Lower lobe of right lung (tissue), 2 donors: Measurements from ENCODE around the gene TOM1. TPM values are rescaled to one million over a fixed set of nuclear protein-coding genes. Genes with fewer than 3 reads are reported as not detected.

ENCODE experiments used
- ATAC-seq, 2 donors: fragments of 200-7000 bp; cut with Tn5 transposase; one replicate each; pipeline ENCODE4 v1.9.1; 2020 to 2022; ENCODE audit warnings: mild to moderate bottlenecking in 2 of 2, moderate library complexity in 2 of 2
- DNase-seq: peaks from one replicate; pipeline ENCODE4 v3.0.0-alpha.2; 2020
- H3K27ac ChIP-seq: fragments of 200-600 bp; one replicate; pipeline ENCODE4 v1.8.0; 2022
- H3K27me3 ChIP-seq: fragments of 200-600 bp; one replicate; pipeline ENCODE4 v1.8.0; 2022; ENCODE audit warnings: low read depth
- H3K36me3 ChIP-seq: fragments of 200-600 bp; one replicate; pipeline ENCODE4 v1.8.0; 2022; ENCODE audit warnings: mild to moderate bottlenecking
- H3K4me1 ChIP-seq: fragments of 200-600 bp; one replicate; pipeline ENCODE4 v1.8.0; 2022
- H3K4me3 ChIP-seq: fragments of 200-600 bp; one replicate; pipeline ENCODE4 v1.8.0; 2022; ENCODE audit warnings: mild to moderate bottlenecking
- H3K9me3 ChIP-seq: fragments of 200-600 bp; one replicate; pipeline ENCODE4 v1.8.0; 2022
- intact Hi-C: fragments of 100-400 bp; cut with DNase I; formaldehyde crosslinking; loops from one replicate; pipeline ENCODE4 v1.11.0; 2022
- total RNA-seq: library from RNA; stranded (reverse); fragmentation: NEBNext Ultra II Directional; extraction: Animal tissue kit (Norgen Biotek cat#: 25700); gene quantifications from one replicate; pipeline ENCODE4 v1.2.1, GENCODE V29; 2021
- TF ChIP-seq, protein P1 (sequence below): fragments of 200-600 bp; IDR thresholded peaks from one replicate; pipeline ENCODE4 v1.8.0; 2022; ENCODE audit warnings: antibody characterized with exemption, mild to moderate bottlenecking
- donor health status: DM: no; HTN: yes; CAD: no; lungs with severe emphysema.

Gene TOM1
- total RNA-seq, 1 donor from 2014 or later, result 70.3 TPM

DNA sequence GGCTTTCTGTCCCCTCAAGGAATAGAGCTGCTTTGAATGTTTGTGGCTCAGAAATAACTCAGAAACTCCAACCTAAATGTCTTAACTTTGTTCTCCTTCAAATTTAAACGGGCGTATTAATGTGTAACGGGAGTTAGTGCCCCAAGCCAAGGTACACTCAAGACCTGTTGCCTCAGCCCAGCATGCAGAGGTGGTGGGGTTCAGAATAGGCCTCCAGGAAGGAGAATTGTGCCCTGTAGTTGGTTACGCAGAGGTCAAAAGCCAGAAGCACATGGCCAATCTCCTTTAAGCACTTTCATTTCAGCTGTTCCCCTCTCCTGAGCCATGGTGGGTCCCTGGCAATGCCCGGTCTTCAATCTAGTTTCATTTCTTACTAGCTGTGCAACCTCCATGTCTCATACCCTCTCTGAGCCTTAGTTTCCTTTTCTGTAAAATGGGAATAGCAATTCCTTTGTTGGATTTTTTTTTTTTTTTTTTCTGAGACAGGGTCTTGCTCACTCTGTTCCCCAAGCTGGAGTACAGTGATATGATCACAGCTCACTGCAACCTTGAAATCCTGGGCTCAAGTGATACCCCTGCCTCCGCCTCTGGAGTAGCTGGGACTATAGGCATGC is 85.4 kb downstream of the TOM1 start:
- TF ChIP-seq, protein P1, sequence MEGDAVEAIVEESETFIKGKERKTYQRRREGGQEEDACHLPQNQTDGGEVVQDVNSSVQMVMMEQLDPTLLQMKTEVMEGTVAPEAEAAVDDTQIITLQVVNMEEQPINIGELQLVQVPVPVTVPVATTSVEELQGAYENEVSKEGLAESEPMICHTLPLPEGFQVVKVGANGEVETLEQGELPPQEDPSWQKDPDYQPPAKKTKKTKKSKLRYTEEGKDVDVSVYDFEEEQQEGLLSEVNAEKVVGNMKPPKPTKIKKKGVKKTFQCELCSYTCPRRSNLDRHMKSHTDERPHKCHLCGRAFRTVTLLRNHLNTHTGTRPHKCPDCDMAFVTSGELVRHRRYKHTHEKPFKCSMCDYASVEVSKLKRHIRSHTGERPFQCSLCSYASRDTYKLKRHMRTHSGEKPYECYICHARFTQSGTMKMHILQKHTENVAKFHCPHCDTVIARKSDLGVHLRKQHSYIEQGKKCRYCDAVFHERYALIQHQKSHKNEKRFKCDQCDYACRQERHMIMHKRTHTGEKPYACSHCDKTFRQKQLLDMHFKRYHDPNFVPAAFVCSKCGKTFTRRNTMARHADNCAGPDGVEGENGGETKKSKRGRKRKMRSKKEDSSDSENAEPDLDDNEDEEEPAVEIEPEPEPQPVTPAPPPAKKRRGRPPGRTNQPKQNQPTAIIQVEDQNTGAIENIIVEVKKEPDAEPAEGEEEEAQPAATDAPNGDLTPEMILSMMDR, result no peak
- Histone ChIP-seq H3K4me3 (peak overlapping the region; percentile 1), H3K36me3 (peaks cover 39% of the 10 kb centered on the region), H3K27me3 (no peaks in the 10 kb centered on the region), H3K27ac (no peak overlapping the region), H3K4me1 (peaks cover 29% of the 10 kb centered on the region), H3K9me3 (no peaks in the 10 kb centered on the region)
- intact Hi-C loops, result no loop called here
- ATAC-seq, result no peak
- DNase-seq, result no peak

- H3K27ac ChIP-seq, result no peak overlapping the region
- H3K9me3 ChIP-seq, result no peaks in the 10 kb centered on the region
- H3K27me3 ChIP-seq, result no peaks in the 10 kb centered on the region
- intact Hi-C loops, result no loop called here
- ATAC-seq, result no peak
- DNase-seq, result no peak
- TF ChIP-seq, protein P1, result no peak
- peaks cover 18% of the 10 kb centered on the region for H3K4me1 ChIP-seq
- no peak overlapping the region for H3K4me3 ChIP-seq
- peaks cover 51% of the 10 kb centered on the region for H3K36me3 ChIP-seq
Observed at GRCh38 chr22:35386670-35387288, 87.1 kb downstream of the TOM1 start.

DNA sequence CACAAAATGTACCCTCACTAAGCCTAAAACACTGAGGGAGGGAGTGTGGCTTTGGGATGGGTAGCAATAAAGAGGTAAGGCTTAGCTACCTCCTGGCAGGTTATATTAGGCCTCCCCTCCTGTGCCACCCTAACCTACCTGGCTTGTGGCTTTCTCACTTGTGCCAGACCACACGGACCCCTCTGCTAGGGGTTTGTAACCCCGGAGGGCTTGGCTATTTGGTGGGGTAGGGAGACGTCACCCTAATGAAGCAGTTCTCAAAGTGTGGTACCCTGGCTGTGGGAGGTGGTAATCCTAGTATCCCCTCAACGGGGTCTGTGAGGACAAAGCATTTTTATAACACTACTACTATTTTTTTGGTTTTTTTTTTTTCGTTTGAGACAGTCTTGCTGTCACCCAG is 91.2 kb downstream of the TOM1 start:
- Histone ChIP-seq H3K27me3 (no peaks in the 10 kb centered on the region), H3K27ac (no peak overlapping the region), H3K4me3 (no peak overlapping the region), H3K36me3 (peaks cover 69% of the 10 kb centered on the region), H3K4me1 (no peaks in the 10 kb centered on the region), H3K9me3 (no peaks in the 10 kb centered on the region)
- TF ChIP-seq, protein P1, result no peak
- no peak for ATAC-seq
- intact Hi-C loops, result no loop called here
- DNase-seq, result no peak

- Histone ChIP-seq H3K4me3 (no peak overlapping the region), H3K36me3 (peaks cover 57% of the 10 kb centered on the region), H3K4me1 (peaks cover 3% of the 10 kb centered on the region), H3K27me3 (no peaks in the 10 kb centered on the region), H3K27ac (no peak overlapping the region), H3K9me3 (no peaks in the 10 kb centered on the region)
- TF ChIP-seq, protein P1, result no peak
- intact Hi-C loops, result no loop called here
- DNase-seq (no peak), ATAC-seq (peak in 1 of 2 donors; percentile 21)
Observed at GRCh38 chr22:35392357-35392756, 92.7 kb downstream of the TOM1 start.

DNA sequence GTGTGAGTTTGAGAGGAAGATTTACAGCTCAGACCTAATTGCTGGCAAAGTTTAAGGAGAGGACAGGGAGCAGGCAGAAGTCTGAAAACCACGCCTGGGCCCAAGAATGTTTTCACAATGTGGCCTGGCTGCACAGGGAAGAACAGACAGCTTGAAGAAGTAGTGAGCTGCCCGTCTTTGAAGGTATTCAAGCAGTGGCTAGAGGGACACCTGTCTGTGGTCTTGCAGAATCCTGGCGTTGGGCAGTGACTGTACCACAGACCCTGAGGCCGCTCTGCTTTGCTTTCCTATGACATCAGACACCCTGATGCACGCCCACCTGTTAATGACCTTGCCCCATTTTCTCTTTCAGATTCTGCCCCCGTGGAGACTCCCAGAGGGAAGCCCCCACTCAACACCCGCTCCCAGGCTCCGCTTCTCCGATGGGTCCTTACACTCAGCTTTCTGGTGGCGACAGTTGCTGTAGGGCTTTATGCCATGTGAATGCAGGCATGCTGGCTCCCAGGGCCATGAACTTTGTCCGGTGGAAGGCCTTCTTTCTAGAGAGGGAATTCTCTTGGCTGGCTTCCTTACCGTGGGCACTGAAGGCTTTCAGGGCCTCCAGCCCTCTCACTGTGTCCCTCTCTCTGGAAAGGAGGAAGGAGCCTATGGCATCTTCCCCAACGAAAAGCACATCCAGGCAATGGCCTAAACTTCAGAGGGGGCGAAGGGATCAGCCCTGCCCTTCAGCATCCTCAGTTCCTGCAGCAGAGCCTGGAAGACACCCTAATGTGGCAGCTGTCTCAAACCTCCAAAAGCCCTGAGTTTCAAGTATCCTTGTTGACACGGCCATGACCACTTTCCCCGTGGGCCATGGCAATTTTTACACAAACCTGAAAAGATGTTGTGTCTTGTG is 93.7 kb downstream of the TOM1 start:
- Histone ChIP-seq H3K4me1 (peaks cover 10% of the 10 kb centered on the region), H3K27ac (no peak overlapping the region), H3K4me3 (no peak overlapping the region), H3K9me3 (no peaks in the 10 kb centered on the region), H3K36me3 (peaks cover 48% of the 10 kb centered on the region), H3K27me3 (no peaks in the 10 kb centered on the region)
- TF ChIP-seq, protein P1, result no peak
- ATAC-seq (no peak), DNase-seq (no peak)
- intact Hi-C loops, result no loop called here
